Peyer's patch (tissue), 4 donors: ENCODE results near the gene RAB31.

Experiments
- CTCF ChIP-seq, 6 experiments: fragments of 450-650 bp in 4 of 6; fragments of 200-600 bp in 2 of 6; sonication (generic) in 1 of 6; IDR thresholded peaks; one replicate each; pipeline ENCODE4 v1.5.1; 2017 to 2019; ENCODE audit warnings: antibody characterized with exemption in 6 of 6, mild to moderate bottlenecking in 3 of 6, moderate library complexity in 1 of 6
- POLR2A ChIP-seq, 2 donors: fragments of 450-650 bp; IDR thresholded peaks; one replicate each; pipeline ENCODE4 v1.5.1; 2017; ENCODE audit warnings: antibody characterized with exemption in 2 of 2, mild to moderate bottlenecking in 2 of 2, moderate library complexity in 2 of 2

DNA sequence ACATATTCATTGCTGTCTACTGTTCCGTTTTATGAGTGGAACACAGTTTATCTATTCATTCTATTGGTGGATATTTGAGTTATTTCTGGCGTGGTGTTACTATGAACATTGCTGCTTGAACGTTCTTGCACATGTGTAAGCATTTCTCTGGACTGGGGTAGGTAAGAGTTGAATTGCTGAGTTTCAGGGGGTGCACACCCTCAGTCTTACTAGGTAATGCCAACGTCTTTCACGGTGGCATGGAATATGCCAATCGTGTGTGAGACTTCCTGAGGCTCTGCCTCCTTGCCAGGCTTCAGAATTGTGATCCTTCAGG, 121.3 kb downstream of the RAB31 start:
- TF ChIP-seq POLR2A (IDR thresholded peaks at IDR 0.05) = no peak
- TF ChIP-seq CTCF (IDR thresholded peaks at IDR 0.05) = no peak
